NCI-H1930 (cell line): ENCODE results near the gene KSR1.

Experiments
- DNase-seq, 2 experiments: peaks; one replicate each; lab custom pipeline; 2025; lab: John Stamatoyannopoulos, UW

The KSR1 gene

DNA sequence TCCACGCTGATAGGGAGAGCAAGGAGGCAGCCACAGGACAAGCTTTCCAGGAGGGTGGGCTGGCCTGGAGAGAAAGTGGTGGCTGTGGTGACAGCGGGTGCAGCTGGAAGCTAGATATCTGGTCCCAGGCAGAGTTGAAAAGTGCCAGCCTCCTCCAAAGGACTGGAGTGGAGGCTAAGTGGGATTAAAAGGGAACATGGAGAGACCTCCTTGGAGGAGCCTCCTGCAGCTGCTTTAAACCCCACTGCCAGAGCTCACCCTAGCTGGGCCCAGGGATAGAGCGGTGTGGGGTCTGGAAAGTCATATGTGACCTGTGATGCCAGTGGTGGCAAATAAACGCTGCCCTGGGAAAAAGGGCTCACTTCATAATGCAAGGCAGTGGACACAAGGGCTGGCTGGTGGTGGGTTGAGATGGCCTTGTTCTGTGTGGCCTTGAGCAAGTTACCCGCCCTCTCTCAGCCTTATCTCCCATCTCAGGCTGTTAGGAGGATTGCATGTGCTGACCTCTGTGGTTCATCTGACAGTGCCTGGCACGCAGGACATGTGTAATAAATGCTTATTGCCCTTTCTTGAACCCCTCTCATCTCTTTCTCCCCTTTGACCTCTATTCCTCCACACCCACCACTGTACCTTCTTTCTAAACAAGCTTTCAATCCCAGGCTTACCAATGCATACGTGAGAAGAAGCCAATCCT is 113.8 kb downstream of the KSR1 start:
- DNase-seq, result no peak

DNA sequence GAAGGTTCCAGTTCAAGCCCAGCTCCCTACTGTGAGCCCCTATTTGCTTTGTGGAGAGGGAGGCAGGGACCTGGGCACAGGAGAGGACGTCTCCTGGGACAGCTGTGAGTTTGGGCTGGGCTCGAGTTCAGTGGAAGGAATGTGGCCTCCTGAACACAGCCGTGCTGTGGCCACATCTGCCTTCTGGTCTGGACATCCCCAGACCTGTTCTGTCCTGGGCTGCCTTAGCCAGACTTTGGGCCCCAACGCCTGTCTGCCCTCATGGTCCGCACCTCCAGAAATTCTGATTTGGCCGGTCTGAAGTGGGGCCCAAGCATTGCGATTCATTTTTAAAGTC is 114.3 kb downstream of the KSR1 start:
- DNase-seq, result no peak

DNA sequence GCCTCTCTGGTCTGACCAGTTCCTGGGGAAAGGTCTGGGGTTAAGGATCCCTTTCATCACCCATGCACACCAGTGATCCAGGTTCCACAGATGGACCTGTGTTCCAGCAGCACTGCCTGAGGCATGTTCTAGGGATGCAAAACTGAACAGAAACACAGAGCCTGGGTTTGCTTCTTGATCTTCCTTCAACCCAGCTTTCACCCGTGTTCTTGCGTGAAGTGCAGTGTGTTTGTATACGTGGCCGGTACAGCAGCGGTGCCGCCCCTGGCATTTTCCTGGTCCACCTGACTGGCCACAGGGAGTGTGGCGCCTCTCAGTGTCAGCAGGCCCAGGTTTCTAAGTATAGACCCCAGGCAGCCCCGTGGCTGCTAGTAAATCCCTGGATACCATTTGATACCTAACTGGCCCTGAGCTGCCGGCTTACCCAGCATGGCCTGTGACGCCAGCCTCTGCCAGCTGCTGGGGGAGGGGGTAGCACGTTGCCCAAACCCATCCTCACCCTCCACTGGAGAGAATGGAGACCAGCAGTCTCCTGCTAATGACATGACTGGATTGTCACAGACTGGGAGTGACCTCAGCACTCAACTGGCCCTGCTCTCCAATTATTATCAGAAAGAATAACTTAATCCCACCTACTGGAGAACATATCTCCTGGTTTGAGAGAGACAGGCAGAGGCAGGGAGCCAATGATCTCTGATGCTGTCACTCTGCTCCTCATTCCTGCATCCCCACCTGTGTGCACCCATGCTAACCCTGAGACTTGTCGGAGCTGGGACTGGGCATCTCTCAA is 115.5 kb downstream of the KSR1 start:
- no peak for DNase-seq

DNA sequence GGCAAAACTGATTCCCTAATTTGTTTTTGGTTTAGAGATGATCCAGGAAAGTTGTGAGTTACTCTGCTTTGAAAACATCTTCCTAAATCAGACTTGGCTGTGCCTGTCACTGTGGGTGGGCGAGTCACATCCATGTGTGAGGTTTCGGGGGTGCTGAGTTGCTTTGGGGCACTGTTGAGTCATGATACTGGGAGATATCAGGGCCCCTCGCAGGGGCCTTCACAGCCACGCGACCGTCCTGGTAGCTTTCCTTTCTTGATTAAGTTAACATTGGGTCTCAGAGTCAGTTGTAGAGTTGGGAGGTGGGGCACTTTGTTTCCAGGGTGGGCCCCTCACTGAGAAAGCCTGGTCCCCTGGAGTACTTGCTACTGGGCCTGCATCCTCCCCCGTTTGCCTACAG is 116.4 kb downstream of the KSR1 start:
- no peak for DNase-seq

DNA sequence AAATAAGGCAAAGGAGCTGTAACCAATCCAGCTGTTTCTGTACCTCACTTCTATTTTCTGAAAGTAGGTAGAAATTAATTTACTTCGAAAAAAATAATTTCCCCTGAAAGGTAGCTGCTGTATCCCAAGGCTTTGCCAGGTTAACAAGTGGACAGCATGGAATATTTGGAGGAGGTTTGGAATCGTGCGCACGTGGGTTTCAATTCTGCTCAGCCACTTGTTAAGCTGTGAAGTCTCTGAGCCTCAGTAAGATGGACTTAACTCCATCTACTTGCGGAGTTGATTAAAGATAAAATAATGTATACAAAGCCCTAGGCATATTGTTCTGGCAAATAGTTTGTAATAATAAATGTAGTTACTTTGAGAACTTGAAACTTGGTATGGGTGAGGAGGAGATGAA is 117.3 kb downstream of the KSR1 start:
- DNase-seq, result no peak

DNA sequence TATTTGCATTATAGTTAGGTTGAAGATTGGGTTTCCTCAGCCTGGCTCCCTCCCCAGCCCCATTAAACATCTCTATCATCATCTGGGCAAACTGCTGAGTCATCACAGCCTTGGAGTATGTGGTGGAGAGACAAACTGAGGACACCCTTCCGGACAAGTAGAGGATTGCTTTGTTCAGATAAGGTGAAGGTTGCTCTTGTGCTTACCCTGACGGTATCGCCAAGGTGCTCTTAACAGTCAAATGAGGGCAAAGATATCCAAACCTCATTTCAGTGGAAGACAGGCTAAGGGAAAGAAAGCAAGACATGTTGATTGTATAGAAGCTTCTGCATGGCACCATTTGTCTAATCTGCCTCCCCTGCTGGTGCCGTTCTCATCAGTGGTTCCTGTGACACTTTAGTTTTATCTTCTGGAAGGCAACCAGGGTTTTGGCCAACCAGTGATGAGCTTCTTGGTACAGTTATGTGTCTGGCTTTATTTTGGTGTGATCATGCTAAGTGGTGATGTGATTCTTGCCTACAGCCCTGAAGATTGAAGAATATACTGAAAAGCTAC is 117.8 kb downstream of the KSR1 start:
- no peak for DNase-seq

DNA sequence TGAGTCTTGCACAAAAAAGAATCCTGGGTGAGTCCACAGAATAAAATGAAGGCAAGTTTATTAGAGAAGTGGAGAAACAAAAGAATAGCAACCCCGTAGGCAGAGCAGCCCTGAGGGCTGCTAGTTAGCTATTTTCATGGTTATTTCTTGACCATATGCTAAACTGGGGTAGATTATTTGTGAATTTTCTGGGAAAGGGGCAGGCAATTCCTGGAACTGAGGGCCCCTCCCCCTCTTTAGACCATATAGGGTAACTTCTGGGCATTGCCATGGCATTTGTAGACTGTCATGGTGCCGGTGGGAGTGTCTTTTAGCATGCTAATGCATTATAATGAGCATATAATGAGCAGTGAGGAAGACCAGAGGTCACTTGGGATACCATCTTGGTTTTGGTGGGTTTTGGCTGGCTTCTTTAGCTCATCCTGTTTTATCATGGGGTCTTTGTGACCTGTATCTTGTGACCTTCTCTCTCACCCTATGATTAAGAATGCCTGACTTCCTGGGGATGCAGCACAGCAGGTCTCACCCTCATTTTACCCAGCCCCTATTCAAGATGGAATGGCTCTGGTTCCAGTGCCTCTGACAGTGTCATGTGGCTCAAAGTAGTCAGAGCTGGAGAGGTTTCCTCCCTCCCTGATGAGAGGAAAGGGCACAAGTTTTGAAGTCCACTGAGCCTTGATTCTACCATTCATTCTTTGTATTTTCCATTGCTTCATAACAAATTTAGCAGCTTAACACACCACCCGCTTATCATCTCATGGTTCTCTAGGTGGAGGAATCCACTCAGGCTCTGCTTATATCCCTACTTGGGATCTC is 119.1 kb downstream of the KSR1 start:
- no peak for DNase-seq

DNA sequence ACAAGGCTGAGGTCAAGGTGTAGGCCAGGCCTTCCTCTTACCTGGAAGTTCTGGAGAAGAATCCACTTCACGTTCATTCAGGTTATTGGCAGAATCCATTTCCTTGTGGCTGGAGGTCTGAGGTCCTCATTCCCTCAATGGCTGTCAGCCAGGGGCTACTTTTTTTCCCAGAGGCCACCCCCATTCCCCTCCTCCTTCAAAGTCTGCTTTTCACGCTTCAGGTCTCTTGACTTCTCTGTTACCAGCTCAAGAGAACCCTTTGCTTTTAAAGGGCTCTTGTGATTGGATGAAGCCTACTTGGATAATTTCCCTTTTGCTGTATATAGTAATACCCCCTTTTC is 119.6 kb downstream of the KSR1 start:
- no peak for DNase-seq

DNA sequence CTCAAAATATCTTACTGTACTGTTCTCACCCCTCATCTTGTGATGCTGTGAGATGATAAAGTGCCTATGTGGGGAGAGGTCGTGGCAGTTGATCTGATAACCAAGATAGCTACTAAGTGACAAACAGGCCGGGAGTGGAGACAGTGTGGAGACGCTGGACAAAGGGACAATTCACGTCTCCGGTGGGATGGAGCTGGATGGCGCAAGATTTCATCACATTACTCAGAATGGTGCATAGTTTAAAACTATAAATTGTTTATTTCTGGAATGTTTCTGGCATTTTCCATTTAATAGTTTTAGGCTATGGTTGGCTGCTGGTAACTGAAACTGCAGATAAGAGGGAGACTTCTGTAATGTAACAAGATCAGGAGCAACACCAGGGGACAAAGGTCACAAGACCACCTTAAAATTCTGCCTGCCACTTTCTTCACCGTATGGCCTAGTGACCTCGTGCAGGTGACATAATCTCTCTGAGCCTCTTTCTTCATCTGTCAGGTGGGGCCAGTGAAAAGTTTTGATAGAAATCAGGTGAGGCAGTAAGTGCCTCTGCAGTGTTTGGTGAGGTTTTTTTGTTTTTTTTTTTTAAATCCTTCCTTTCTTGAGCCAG is 120.3 kb downstream of the KSR1 start:
- no peak for DNase-seq

DNA sequence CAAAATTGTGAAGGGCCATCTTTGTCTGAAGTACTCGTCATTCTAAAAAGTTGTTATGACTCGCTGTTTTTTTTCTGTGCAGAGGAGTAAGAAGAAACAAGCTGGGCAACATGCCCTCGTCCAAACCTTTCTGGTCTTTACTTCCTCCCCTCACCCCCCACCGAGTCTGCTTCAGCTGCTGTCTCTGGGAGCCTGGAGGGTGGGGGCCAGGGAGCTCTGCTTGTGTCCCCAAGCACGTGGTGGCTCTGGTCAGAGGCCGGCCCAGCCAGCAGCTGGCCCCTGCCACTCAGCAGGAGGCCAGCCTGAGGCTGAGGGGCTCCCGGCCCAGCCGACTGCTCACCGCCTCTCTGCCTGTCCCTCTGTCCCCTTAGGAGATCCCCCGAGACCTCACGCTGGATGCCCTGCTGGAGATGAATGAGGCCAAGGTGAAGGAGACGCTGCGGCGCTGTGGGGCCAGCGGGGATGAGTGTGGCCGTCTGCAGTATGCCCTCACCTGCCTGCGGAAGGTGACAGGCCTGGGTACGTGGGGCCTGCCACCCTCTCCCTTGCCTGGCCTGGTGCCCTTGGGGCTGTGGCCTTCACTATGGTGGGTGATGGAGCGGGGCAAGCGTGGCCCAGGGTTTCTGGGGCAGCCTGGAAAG is 121.0 kb downstream of the KSR1 start:
- no peak for DNase-seq

DNA sequence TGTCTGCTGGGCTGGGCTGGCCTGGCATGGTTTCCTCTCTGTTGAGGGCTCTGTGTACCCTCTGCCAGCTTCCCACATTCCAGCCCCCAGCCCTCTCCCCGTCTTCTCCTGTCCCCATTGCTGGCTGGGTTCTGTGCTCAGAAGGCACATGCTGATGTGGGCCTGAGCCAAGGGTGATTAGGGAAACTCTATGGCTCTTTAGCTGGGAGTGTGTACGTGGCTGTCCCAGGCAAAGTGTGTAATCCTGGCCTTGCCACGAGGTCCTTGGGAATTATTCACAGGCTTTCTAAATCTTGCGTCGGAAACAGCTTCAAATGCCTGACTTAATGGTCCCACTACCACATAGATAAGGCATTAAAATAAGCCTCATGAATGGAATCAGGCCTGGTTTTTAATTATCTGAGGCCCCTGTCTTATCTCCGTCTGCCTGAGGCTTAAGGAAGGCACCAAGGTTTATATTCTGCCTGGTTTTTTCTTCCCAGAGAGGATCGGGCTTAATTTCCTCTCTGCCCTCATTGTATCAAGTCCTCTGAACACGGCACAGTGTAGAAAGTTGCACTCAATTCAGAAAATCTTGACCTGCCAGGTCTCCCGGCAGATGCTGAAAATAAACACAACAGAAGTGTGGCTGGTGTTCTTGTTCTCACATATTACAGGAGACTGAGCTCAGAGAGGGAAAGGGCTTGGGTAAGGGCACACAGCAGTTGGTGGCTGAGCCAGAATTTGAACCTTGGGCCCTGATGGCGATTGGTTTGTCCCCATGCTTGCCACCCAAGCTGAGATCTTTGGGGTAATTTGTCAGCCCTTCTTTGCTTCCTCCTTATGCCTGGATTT is 121.9 kb downstream of the KSR1 start:
- DNase-seq, result no peak

DNA sequence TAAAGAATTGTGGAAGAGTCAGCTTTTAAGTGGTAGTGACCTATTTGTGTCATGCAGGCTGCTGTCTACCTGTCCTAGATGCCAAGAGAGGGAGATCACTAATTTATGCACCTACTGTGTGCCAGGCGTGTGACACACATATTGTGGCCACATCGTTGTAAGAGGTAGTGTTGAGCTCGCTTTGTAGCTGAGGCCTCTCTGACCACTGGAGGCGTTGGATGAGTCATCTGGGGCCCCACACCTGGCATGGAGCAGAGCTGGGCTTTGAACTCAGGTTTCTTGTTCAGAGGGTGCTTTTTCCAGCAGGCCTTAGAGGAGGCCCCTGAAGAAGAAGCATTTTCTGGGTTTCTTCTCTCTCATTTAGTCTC is 122.5 kb downstream of the KSR1 start:
- no peak for DNase-seq

DNA sequence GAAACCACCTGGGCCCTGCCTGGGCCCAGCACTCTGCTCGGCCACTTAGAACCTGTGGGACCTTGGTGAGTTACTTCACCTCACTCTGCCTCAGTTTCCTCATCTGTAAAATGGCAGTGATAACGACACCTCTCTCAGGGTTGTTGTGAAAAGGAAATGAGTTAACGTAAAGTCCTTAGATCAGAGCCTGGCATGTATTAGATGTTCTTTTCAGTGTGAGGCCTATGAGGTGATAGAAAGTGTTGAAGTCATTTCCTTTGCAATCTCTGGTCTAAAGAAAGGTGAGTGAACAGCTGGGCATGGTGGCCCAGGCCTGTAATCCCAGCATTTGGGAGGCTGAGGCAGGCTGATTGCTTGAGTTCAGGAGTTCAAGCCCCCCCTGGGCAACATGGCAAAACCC is 123.1 kb downstream of the KSR1 start:
- no peak for DNase-seq

DNA sequence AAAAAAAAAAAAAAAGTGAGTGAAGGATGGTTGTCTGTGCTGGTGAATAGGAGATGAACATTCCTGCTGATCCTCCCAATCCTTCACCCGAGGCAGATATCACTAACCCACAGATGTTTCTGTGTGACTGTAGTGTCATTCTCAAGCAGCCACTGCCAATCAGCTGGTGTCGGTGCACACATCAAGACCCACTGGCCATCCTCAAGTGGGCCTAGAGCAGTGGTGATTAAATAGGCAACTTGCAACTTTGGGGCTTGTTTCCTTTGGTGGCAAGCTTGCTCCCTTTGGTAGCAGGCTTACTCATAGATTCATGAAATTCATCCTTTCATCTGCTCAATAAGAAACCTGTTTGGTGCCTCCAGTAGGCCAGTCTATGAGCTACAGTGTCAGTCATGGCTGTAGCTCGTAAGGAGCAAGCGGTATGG is 123.7 kb downstream of the KSR1 start:
- no peak for DNase-seq

DNA sequence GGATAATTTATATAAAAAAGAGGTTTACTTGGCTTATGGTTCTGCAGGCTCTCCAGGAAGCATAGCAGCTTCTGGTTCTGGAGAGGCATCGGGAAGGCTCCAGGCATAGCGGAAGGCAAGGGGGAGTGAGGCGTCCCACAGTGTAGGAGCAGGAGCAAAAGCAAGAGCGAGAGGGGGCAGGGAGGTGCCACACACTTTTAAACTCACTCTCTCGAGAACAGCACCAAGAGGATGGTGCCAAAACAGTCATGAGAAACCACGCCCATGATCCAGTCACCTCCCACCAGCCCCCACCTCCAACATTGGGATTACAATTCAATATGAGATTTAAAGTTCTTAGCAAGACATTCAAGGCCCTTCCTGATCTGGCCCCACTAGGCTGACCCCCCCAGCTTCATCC is 124.8 kb downstream of the KSR1 start:
- no peak for DNase-seq

DNA sequence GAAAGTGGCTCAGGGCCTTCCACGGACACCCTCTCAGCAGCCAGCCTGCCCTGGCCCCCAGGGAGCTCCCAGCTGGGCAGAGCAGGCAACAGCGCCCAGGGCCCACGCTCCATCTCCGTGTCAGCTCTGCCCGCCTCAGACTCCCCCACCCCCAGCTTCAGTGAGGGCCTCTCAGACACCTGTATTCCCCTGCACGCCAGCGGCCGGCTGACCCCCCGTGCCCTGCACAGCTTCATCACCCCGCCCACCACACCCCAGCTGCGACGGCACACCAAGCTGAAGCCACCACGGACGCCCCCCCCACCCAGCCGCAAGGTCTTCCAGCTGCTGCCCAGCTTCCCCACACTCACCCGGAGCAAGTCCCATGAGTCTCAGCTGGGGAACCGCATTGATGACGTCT is 126.4 kb downstream of the KSR1 start:
- no peak for DNase-seq

DNA sequence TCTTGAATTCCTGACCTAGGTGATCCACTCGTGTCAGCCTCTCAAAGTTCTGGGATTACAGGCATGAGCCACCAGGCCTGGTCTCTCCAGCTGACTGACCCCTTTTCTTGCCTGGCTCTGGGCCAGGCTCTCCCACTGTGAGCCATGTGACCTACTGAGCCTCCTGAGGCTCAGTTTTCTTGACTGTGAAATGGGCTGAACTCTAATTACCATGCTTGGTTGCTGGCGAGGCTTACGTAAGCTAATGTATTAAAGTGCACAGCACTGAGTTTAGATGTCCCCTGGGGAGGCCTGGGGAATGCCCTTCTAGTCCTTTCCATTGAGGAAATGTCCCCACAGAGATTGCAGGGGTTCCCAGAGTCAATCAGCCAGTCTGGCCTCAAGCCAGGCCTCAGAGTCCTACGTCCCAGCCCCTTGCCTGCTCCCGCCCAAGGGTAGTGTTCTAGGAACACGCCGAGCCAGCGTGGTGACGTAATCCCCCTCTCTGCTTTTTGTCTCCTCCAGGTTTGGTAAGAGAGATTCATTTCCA is 129.0 kb downstream of the KSR1 start:
- DNase-seq, result no peak

DNA sequence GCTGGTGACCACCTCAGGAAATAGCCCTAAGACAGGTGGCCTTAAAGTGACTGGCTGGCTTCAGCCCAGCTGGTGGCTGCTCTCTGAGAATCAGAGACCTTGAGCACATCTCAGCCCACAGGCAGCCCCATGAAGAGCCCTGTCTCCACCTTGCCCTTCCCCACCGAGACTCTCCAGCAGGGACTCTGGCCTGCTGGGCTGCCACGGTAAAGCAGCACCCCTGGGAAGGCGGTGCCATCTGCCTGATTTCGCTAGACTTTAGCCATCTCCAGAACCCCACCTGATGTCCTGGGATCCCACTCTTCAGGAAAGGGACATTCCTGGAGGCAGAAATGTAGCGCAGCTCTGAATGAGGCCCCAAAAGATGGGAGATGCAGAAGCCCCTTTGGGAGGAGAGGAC is 129.5 kb downstream of the KSR1 start:
- no peak for DNase-seq

DNA sequence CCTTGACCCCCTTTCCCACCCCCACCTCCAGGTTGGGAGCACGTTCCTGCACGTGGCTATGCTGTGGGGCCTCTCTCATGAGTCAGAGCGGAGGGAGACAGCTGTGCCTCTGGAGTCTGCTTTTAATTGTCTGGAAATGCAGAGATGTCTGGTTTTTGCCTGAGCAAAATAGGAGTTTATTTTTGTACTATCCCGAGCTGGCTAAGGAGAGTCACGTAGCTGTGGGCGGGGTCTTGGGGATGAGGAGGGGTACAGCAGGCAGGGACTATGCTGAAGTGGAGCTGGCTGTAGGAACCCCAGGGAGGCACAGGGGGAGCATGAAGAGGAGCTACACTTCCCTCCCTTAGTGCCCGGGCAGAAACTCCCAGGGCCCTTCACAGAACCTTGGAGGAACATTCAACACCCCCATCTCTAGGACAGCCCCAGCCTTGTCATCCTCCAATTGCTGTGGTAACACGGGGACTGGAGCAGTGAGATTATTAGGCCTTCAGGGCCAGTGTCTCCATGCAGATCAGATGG is 130.0 kb downstream of the KSR1 start:
- no peak for DNase-seq

DNA sequence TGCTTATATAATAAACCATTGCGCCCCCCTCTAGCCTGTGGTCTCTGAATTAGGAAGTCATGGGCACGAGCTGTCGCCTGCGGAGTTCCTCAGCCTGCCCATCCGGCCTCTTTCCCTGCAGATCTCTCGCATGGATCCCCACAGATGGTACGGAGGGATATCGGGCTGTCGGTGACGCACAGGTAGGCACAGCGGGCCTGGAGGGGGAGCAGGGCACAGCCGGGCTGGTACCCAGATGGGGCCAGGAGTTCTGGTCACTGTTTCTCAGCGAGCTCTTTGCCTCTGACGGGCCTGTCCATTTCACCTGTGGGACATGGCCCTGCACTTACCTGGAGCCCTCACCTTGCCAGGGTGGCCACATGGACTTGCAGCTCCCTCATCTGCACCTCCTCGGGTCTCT is 132.1 kb downstream of the KSR1 start:
- DNase-seq, result no peak

DNA sequence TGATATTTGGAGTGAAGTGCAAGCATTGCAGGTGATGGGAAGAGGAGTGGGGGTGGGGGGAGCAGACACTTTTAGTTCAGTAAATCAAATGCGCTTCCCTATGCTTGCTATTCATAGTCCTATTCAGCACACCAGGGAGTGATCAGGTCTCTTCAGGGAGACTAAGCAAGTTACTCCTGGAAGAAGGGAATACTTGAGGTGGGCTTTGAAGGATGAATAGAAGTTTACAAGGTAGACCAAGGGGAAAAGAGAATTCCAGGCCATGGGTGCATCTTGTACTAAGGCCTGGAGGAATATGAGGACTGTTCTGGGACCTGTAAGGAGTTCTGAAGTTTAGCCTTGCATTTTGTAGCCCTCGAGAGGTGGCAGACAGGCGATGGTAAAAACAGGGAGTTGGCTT is 134.6 kb downstream of the KSR1 start:
- no peak for DNase-seq
